22Rv1 (cell line): ENCODE data around the gene ATP11A.

Source experiments
- ZFX ChIP-seq: fragments of 450-650 bp; IDR thresholded peaks from 2 replicates; pipeline ENCODE4 v1.6.1; 2017; ENCODE audit warnings: antibody characterized with exemption, borderline replicate concordance
- TF ChIP-seq, protein P1 (sequence below): fragments of 450-650 bp; IDR thresholded peaks from 2 replicates; pipeline ENCODE4 v1.5.1; 2017; ENCODE audit warnings: mild to moderate bottlenecking

DNA sequence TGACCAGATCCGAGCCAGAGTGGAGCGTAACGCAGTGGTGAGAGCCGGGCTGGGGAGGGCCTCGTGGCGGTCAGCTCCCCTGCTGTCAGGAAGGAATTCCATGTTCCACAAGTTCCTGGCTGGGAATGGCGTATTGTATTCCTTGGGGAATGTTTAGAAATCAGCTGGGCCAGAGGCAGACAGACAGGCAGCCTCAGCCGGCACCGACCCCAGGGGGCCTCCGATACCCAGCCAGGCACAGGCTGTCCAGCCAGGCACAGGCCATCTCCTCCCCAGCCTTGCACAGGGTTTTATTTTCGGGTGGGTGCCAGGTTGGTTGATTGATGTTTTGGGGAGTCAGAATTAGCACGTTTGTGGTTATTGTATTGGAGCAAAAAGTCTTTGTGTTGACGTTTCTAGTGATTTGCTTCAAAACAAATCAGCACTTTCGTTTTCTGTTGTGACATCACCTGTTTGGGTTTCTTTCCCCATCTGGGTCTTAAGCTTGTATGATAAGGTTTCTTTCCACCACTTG, 152.6 kb downstream of the ATP11A start:
- TF ChIP-seq, protein P1, sequence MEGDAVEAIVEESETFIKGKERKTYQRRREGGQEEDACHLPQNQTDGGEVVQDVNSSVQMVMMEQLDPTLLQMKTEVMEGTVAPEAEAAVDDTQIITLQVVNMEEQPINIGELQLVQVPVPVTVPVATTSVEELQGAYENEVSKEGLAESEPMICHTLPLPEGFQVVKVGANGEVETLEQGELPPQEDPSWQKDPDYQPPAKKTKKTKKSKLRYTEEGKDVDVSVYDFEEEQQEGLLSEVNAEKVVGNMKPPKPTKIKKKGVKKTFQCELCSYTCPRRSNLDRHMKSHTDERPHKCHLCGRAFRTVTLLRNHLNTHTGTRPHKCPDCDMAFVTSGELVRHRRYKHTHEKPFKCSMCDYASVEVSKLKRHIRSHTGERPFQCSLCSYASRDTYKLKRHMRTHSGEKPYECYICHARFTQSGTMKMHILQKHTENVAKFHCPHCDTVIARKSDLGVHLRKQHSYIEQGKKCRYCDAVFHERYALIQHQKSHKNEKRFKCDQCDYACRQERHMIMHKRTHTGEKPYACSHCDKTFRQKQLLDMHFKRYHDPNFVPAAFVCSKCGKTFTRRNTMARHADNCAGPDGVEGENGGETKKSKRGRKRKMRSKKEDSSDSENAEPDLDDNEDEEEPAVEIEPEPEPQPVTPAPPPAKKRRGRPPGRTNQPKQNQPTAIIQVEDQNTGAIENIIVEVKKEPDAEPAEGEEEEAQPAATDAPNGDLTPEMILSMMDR: no peak
- TF ChIP-seq ZFX: no peak
